Smooth muscle cell of the brain vasculature (primary cell): Measurements from ENCODE around the gene PPP1R9B.
A peak's percentile ranks its signal among the peaks of the same experiment; 100 is the strongest.

Experiments
- DNase-seq: peaks from one replicate; pipeline ENCODE4 v3.0.0-alpha.2; 2012; ENCODE audit warnings: low read depth, low spot score

The PPP1R9B gene

GRCh38 chr17:50187751-50188530 lies 37.5 kb upstream of the PPP1R9B start:
- no peak for DNase-seq

DNA sequence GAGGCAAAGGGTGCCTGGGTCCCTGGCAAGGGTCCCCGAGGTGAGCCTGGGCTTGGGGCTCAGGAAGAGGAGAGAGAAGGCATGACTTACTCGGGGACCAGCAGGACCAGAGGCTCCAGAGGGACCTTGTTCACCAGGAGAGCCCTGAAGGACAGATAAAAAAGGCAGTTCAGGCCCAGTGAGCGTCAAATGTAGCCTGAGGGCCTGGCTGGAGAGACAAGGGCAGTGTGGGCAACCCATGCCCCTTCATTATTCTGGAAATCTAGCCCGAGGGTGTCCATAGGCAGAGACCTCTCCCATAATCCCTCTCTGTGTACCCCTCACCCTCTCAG lies 36.9 kb upstream of the PPP1R9B start:
- no peak for DNase-seq

DNA sequence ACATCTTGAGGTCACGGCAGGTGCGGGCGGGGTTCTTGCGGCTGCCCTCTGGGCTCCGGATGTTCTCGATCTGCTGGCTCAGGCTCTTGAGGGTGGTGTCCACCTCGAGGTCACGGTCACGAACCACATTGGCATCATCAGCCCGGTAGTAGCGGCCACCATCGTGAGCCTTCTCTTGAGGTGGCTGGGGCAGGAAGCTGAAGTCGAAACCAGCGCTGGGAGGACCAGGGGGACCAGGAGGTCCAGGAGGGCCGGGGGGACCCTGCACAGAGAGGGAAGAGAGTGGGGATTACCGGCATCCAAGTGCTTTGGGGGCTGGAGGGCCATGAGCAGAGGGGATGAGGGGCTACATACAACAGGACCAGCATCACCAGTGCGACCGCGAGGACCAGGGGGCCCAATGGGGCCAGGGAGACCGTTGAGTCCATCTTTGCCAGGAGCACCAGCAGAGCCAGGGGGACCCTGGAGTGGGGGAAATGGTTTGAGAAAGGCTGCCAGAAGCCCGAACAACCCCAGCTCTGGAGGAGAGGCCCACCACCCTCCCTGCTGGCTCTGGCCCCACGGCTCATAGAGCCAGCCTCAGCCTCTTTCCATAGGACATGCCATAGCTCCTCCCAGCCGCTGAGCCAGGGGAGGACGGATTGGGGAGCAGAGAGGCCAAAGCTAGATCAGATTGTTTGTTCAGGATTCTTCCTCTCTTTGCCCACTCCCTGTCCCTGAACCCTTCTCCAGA lies 36.4 kb upstream of the PPP1R9B start:
- no peak for DNase-seq

- DNase-seq, result no peak
Measured at GRCh38 chr17:50185631-50186471, 35.4 kb upstream of the PPP1R9B start.

- DNase-seq, result no peak
Measured at GRCh38 chr17:50184611-50185398, 34.3 kb upstream of the PPP1R9B start.

- DNase-seq, result no peak
Measured at GRCh38 chr17:50184064-50184463, 33.6 kb upstream of the PPP1R9B start.

GRCh38 chr17:50183421-50183994 lies 33.0 kb upstream of the PPP1R9B start:
- DNase-seq, result no peak

DNA sequence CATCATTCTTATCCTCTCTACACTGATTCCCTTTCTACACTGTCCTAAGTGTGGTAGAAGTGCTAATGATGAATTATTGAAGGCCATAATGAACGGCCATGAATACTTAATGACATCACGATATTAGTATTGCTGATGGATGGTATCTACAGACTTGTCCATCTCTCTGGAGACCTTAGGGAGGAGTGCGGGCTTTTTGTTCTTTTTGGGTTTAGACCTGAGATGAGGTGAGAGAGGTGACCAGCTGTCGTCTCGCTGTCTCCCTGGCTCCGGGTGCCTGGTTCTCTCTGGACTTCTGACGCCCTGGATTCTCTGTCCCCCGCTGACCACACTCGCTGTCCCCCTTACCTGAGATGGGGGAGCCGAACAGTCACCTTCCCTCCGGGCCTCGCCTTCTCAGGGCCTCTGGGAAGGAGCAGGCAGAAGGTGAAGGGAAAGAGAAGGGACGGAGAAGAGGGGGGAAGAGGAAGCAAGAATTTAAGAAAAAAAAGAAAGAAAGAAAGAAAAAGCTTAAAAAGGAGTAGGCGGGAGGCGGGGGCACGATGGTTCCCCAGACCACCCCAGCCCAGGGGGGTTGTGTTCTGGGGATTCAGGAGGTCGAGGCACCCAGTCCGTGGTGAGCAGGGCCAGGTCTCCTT lies 32.4 kb upstream of the PPP1R9B start:
- DNase-seq, result no peak

DNA sequence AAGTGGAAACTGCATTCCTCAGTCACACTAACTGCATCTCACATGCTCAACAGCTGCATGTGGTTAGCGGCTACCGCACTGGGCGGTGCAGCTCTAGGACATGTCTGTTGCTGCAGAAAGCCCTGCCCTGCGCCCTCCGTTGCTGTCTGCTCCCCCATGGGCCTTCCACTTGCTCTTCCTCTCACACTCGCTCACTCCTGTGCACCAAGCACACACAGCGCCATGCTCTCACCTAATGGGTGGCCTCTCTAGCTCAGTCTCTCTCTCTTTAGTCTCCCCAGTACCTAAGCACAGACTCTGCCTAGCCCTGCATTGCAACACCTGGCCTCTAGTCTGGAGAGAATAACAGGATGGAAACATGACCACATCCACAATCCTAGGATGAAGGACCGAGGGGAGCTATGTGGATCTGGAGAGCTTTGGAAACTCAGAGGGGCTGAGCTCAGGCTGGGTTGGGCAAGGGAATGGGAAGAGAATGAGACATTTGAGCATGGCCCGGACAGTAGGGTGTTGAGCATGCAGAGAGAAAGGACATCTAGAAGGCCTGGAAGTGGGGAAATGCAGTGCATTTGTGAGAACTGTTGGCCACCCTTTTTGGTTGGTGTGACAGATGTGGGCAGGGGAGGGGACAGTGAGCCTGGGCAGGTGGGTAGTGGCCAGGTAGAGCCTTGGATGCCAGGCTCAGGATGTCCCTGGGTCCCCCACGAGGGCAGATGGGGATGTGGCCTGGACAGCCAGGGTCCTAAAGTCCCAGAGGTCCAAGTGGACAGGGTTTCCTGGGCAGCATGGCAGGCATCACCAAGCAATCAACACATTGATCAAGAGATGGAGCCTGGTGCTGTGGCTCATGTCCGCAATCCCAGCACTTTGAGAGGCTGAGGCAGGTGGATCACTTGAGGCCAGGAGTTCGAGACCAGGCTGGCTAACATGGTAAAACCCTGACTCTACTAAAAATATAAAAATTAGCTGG lies 31.4 kb upstream of the PPP1R9B start:
- no peak for DNase-seq

DNA sequence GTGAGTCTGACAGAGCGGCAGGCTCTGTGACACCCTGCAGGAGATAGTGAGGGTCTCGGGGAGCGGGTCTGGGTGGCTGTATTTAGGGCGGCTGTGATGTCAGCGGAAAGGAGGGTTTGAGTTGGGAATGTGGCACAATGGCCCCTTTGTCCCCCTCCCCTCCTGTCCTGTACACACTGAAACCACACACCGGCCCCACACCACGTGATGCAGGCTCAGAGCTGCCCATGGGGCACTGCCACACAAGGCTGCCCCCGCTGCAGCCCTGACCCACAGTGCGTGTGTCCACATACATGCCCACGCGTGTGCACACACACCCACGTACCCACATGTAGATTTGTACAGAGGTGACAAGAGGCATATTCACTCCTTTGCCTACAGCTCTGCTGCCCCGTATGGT lies 30.7 kb upstream of the PPP1R9B start:
- DNase-seq, result no peak

GRCh38 chr17:50180620-50181019 lies 30.1 kb upstream of the PPP1R9B start:
- no peak for DNase-seq

GRCh38 chr17:50180111-50180510 lies 29.6 kb upstream of the PPP1R9B start:
- no peak for DNase-seq

- DNase-seq, result peak; percentile 96
Measured at GRCh38 chr17:50177983-50178834, 27.7 kb upstream of the PPP1R9B start.

DNA sequence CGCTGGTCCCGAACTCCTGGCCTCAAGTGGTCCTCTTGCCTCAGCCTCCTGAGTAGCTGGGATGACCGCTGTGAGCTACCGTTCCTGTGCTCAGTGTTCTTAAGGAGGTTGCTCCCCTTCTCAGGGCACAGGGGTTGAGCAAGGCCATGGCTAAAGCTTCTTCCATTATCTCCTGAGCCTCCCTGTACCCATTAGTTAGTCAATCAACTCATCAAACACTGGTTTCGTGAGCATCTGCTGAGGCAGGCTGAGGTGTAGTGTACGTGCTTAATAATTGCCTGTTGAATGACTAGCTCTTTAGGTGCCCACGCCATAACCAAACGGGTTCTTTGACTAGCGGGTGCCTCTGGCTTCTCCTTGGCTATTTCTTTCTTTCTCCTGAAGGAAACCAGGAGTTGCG lies 27.0 kb upstream of the PPP1R9B start:
- no peak for DNase-seq

GRCh38 chr17:50176559-50177357 lies 26.3 kb upstream of the PPP1R9B start:
- no peak for DNase-seq

DNA sequence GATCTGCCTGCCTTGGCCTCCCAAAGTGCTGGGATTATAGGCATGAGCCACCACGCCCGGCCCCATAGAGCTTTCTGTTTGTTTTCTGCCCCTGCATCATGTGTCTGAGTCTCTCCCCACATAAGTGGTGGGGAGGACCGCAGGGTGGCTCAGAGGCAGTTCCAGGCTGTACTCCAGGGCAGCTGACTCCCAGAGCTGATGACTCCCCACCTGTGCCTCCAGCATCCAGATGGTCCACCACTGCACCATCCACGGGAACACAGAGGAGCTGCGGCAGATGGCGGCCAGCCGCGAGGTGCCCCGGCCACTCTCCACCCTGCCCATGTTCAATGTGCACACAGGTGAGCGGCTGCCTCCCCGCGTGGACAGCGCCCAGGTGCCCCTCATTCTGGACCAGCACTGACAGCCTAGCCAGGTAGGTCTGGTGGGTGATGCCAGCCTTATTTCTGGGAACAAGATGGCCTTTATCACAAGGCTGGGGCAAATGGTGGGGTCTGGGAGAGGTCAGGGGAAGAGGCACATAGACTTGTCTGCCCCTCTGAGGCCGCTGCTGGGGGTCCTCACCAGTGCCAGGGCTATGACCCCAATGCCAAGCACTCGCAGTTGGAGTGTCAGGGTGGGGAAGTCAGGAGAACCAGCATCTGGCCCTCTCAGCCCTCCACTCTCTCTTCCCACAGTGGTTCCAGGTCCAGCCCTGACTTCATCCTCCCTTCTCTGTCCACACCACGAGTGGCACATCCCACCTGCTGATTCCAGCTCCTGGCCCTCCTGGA lies 24.7 kb upstream of the PPP1R9B start:
- DNase-seq, result no peak

DNA sequence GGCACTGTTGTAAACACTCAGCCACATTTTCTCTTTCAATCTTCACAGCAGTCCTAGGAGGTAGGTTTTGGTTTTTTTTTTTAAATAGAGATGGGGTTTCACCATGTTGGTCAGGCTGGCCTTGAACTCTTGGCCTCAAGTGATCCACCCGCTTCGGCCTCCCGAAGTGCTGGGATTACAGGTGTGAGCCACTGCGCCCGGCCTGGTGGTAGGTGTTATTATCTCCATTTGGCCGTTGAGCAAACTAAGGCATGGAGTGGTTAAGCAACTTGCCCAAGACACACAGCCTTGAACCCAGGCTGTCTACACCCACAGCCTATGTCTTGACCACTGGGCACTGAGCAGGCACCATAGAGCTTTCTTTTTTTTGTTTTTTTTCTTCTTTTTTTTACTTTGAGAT lies 24.0 kb upstream of the PPP1R9B start:
- DNase-seq, result no peak
